DOHH2 (cell line): ENCODE measurements around the gene GAA.
A peak's percentile ranks its signal among the peaks of the same experiment; 100 is the strongest.

Experiments used
- H3F3A ChIP-seq: fragments of 200-600 bp; sonication (generic), shearing (Covaris generic); 2 replicates; pipeline ENCODE4 v1.6.0; 2016; ENCODE audit warnings: antibody characterized with exemption, mild to moderate bottlenecking; ENCODE audit not compliant: control insufficient read depth, insufficient read depth
- H3K27ac ChIP-seq: fragments of 200-600 bp; sonication (generic); 2 replicates; pipeline ENCODE4 v1.5.1; 2014; ENCODE audit warnings: low read depth, mild to moderate bottlenecking, low read length, moderate library complexity
- H3K27me3 ChIP-seq: fragments of 200-600 bp; sonication (generic); 2 replicates; pipeline ENCODE4 v1.6.1; 2014; ENCODE audit warnings: mild to moderate bottlenecking, low read length, mixed read lengths; ENCODE audit not compliant: control insufficient read depth
- H3K36me3 ChIP-seq: fragments of 200-600 bp; sonication (generic); 2 replicates; pipeline ENCODE4 v1.6.1; 2014; ENCODE audit warnings: mild to moderate bottlenecking, low read length, moderate library complexity, mixed read lengths; ENCODE audit not compliant: control insufficient read depth
- H3K4me1 ChIP-seq: fragments of 200-600 bp; sonication (generic); 2 replicates; pipeline ENCODE4 v1.6.1; 2014; ENCODE audit warnings: mild to moderate bottlenecking, low read length, mixed read lengths; ENCODE audit not compliant: control insufficient read depth
- H3K4me2 ChIP-seq: fragments of 200-600 bp; sonication (generic); 2 replicates; pipeline ENCODE4 v1.6.0; 2014; ENCODE audit warnings: mild to moderate bottlenecking, low read length, moderate library complexity
- H3K4me3 ChIP-seq: fragments of 200-600 bp; sonication (generic); 2 replicates; pipeline ENCODE4 v1.5.1; 2014; ENCODE audit warnings: mild to moderate bottlenecking, low read length, mixed read lengths
- H3K79me2 ChIP-seq: fragments of 200-600 bp; sonication (generic); 2 replicates; pipeline ENCODE4 v1.6.1; 2014; ENCODE audit warnings: mild to moderate bottlenecking, low read length, mixed read lengths; ENCODE audit not compliant: control insufficient read depth
- H3K9me2 ChIP-seq: fragments of 200-600 bp; sonication (generic); replicated peaks from 2 replicates; pipeline ENCODE4 v1.6.1; 2014; ENCODE audit warnings: mild to moderate bottlenecking, low read length, mixed read lengths; ENCODE audit not compliant: control insufficient read depth
- H3K9me3 ChIP-seq: fragments of 200-600 bp; sonication (generic); 2 replicates; pipeline ENCODE4 v1.6.1; 2014; ENCODE audit warnings: antibody characterized with exemption, low read length, mixed read lengths; ENCODE audit not compliant: control insufficient read depth, insufficient read depth
- H4K20me1 ChIP-seq: fragments of 200-600 bp; sonication (generic); 2 replicates; pipeline ENCODE4 v1.6.0; 2014; ENCODE audit warnings: low read depth, mild to moderate bottlenecking, antibody characterized with exemption, low read length, moderate library complexity; ENCODE audit not compliant: control insufficient read depth, insufficient read depth
- CTCF ChIP-seq: fragments of 200-600 bp; sonication (generic); IDR thresholded peaks from one replicate; pipeline ENCODE4 v1.5.1; 2014; ENCODE audit warnings: antibody characterized with exemption, mild to moderate bottlenecking, low read depth, low read length; ENCODE audit not compliant: poor library complexity, severe bottlenecking
- EZH2phosphoT487 ChIP-seq: fragments of 200-600 bp; sonication (generic); IDR thresholded peaks from 2 replicates; pipeline ENCODE4 v1.6.1; 2017; ENCODE audit warnings: borderline replicate concordance, mild to moderate bottlenecking, antibody characterized with exemption, low read length, moderate library complexity, mixed read lengths

Gene GAA

GRCh38 chr17:80080081-80080480 is 21.3 kb upstream of the GAA start:
- no peaks in the 10 kb centered on the region for H3K36me3 ChIP-seq
- no peak overlapping the region for H3K4me2 ChIP-seq
- H3K4me3 ChIP-seq = no peak overlapping the region
- peaks cover 6% of the 10 kb centered on the region; the same call in 1 of the 2 replicates for H3K27me3 ChIP-seq
- H3K4me1 ChIP-seq = no peaks in the 10 kb centered on the region
- no peaks in the 10 kb centered on the region for H3K9me2 ChIP-seq
- TF ChIP-seq EZH2phosphoT487 (no peak), CTCF (no peak)
- H3K27ac ChIP-seq = no peak overlapping the region
- no peaks in the 10 kb centered on the region for H4K20me1 ChIP-seq
- H3K9me3 ChIP-seq = no peaks in the 10 kb centered on the region
- H3F3A ChIP-seq = no peaks in the 10 kb centered on the region
- no peaks in the 10 kb centered on the region for H3K79me2 ChIP-seq

DNA sequence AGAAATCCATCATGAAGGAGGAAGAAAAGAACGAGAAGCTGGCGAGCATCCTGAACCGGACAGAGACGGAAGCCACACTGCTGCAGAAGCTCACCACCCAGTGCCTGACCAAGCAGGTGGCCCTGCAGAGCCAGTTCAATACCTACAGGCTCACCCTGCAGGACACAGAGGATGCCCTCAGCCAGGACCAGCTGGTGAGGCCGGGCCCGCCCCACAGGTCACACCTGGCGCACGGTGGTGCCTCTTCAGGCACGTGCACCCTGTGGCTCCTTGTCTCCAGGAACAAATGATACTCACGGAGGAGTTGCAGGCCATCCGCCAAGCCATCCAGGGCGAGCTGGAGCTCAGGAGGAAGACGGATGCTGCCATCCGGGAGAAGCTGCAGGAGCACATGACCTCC is 19.8 kb upstream of the GAA start:
- Histone ChIP-seq H3K27ac (no peak overlapping the region), H3F3A (no peaks in the 10 kb centered on the region), H4K20me1 (no peaks in the 10 kb centered on the region), H3K4me2 (no peak overlapping the region), H3K79me2 (no peaks in the 10 kb centered on the region), H3K9me3 (no peaks in the 10 kb centered on the region), H3K4me1 (no peaks in the 10 kb centered on the region), H3K4me3 (no peak overlapping the region), H3K36me3 (no peaks in the 10 kb centered on the region), H3K27me3 (peaks cover 6% of the 10 kb centered on the region; the same call in 1 of the 2 replicates), H3K9me2 (no peaks in the 10 kb centered on the region)
- TF ChIP-seq CTCF = no peak
- TF ChIP-seq EZH2phosphoT487 = no peak

GRCh38 chr17:80082403-80083135 is 18.8 kb upstream of the GAA start:
- no peaks in the 10 kb centered on the region for H3K9me3 ChIP-seq
- H3K4me2 ChIP-seq = no peak overlapping the region
- H3K36me3 ChIP-seq = no peaks in the 10 kb centered on the region
- H3K27ac ChIP-seq = no peak overlapping the region
- H3K4me3 ChIP-seq = no peak overlapping the region
- H3K9me2 ChIP-seq = no peaks in the 10 kb centered on the region
- no peaks in the 10 kb centered on the region for H3F3A ChIP-seq
- no peak for TF ChIP-seq EZH2phosphoT487
- peak; percentile 88 for TF ChIP-seq CTCF
- H4K20me1 ChIP-seq = no peaks in the 10 kb centered on the region
- H3K79me2 ChIP-seq = no peaks in the 10 kb centered on the region
- no peaks in the 10 kb centered on the region for H3K4me1 ChIP-seq
- H3K27me3 ChIP-seq = peaks cover 6% of the 10 kb centered on the region; the same call in 1 of the 2 replicates
